Neural progenitor cell (in vitro differentiated cells): Measurements from ENCODE around the gene RBM47.

Experiments used
- EZH2 ChIP-seq: fragments of 200-600 bp; sonication (generic); IDR thresholded peaks from 2 replicates; pipeline ENCODE4 v1.6.1; 2017; ENCODE audit warnings: antibody characterized with exemption, mild to moderate bottlenecking, moderate library complexity
- TF ChIP-seq, protein P1 (sequence below): fragments of 200-600 bp; sonication (generic); IDR thresholded peaks from 2 replicates; pipeline ENCODE4 v1.5.1; 2017; ENCODE audit warnings: antibody characterized with exemption, mild to moderate bottlenecking

DNA sequence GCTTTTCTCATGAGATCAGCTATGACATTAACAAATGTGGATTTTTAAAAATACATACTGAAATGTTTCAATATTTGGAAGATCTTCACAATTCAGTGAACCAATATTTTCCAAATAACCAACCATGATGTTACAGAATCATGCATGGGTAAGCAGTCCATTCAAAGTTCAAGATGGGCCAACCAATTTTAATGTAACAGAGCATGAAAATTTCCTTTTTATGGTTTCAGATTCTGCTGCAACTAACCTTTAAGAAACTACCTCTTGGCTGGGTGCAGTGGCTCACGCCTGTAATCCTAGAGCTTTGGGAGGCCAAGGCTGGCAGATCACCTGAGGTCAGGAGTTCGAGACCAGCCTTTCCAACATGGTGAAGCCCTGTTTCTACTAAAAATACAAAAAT, 107.7 kb downstream of the RBM47 start:
- TF ChIP-seq, protein P1, sequence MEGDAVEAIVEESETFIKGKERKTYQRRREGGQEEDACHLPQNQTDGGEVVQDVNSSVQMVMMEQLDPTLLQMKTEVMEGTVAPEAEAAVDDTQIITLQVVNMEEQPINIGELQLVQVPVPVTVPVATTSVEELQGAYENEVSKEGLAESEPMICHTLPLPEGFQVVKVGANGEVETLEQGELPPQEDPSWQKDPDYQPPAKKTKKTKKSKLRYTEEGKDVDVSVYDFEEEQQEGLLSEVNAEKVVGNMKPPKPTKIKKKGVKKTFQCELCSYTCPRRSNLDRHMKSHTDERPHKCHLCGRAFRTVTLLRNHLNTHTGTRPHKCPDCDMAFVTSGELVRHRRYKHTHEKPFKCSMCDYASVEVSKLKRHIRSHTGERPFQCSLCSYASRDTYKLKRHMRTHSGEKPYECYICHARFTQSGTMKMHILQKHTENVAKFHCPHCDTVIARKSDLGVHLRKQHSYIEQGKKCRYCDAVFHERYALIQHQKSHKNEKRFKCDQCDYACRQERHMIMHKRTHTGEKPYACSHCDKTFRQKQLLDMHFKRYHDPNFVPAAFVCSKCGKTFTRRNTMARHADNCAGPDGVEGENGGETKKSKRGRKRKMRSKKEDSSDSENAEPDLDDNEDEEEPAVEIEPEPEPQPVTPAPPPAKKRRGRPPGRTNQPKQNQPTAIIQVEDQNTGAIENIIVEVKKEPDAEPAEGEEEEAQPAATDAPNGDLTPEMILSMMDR: no peak
- no peak for TF ChIP-seq EZH2
